ENCODE measurements around the gene SARM1.

The SARM1 gene

DNA sequence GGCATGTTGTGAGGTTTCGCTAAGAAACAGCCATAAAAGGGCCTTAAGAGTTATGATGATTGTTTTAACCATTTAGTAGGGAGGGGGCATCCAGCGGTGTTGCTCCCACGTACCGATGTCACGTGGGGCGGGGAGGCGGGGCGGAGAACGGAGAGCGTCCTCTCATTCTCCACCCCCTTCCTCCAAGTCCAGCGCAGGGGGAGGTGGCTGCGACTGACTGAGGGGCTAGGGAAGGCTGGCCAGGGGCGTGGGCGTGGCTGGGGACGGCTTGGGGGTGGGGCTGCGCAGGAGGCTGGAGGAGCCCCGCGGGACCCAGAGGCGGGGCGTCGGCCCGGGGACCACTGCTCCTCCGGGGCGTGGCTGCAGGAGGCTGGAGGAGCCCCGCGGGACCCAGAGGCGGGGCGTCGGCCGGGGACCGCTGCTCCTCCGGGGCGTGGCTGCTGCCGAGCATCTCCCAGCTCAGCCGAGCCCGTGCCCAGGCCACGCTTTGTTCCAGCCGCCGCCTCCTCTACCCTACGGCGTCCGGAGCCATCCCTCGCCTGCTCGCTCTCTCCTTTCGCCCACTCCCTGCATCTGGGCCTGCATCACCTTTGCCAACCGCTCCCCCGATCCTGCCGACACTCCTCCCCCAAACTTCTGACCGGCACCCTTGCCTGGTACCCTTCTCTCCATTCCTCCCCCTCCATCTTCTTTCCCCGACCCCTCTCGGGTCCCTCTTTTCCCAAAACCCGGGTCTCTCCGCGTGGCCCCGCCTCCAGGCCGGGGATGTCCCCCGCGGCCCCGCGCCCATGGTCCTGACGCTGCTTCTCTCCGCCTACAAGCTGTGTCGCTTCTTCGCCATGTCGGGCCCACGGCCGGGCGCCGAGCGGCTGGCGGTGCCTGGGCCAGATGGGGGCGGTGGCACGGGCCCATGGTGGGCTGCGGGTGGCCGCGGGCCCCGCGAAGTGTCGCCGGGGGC, at the start of gene SARM1:
Gene SARM1 (plus strand): TSS at position 450 of the 958 bp plus-strand sequence. CDS start 339 bp downstream, at position 789.
- peak within 1 kb of the TSS; percentile 58 to 65 for H3K9ac ChIP-seq (ENCODE audit: low read length in 2 of 2)

DNA sequence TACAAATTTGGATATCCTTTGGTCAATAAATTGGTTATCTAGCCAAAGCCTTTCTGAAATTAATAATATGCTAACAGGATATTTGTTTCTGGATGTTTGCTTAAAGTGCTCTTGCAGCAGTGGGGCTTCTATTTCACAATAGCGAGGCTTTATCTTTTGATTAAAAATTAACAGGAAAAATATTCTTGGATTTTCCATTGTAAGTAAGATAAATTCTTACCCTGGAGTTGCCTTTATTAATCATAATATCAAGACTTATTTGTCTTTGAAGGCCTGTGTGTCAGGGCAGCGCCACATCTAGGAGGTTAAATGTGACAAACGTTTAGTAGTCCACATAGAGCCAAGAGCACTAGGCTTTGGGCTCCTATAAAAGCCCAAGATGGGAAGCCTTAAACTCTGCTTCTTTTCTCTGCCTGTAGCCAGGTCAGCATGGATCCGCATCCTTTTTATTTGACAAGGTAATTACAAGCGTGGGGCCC, 47.2 kb upstream of the SARM1 start:
- Histone ChIP-seq H3K27ac (ENCODE audit: low read length) (no peak overlapping the region), H3K27me3 (ENCODE audit: control insufficient read depth in 1 of 2, insufficient read depth in 2 of 2, low read length in 2 of 2) (no peaks in the 10 kb centered on the region), H3K4me1 (ENCODE audit: control insufficient read depth, insufficient read depth, low read length) (peaks cover 9% of the 10 kb centered on the region), H3K36me3 (ENCODE audit: control insufficient read depth in 2 of 2, insufficient read depth in 2 of 2, low read length in 2 of 2) (peaks cover 12 to 17% of the 10 kb centered on the region in 2 donors), H3K9ac (ENCODE audit: low read length in 2 of 2) (no peak overlapping the region), H3K4me3 (ENCODE audit: low read length in 2 of 2) (no peak overlapping the region), H3K9me3 (ENCODE audit: control insufficient read depth in 2 of 2, low read length in 2 of 2) (no peaks in the 10 kb centered on the region)

More for the DNA sequence above, at the start of gene SARM1:
- Histone ChIP-seq H3K36me3 (ENCODE audit: control insufficient read depth in 2 of 2, insufficient read depth in 2 of 2, low read length in 2 of 2) (no peaks in the 10 kb centered on the region), H3K27ac (ENCODE audit: low read length) (peak within 1 kb of the TSS; percentile 79), H3K4me1 (ENCODE audit: control insufficient read depth, insufficient read depth, low read length) (peaks cover 25% of the 10 kb centered on the region), H3K9me3 (ENCODE audit: control insufficient read depth in 2 of 2, low read length in 2 of 2) (no peaks in the 10 kb centered on the region), H3K4me3 (ENCODE audit: low read length in 2 of 2) (peak within 1 kb of the TSS; percentile 79 to 80), H3K27me3 (ENCODE audit: control insufficient read depth in 1 of 2, insufficient read depth in 2 of 2, low read length in 2 of 2) (no peaks in the 10 kb centered on the region)

DNA sequence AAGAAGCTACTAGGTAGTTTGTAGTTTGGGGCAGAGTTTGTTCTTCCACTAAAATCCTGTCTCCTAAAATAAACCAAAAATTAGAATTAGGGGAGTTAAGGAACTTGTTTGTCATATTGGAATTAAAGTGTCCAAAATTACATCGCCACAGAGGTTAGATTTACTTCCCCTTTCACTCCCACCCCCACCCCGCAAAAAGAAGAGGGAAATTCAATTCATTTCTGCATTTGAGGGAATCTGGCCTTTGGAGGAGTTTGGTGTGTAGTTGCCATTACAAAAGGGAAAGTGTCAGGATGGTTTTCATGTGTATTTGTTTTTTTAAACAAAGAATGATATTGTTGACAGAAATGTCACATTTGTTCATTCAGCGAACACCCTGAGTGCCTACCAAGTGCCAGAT, 46.7 kb upstream of the SARM1 start:
- Histone ChIP-seq H3K9ac (ENCODE audit: low read length in 2 of 2) (no peak overlapping the region), H3K36me3 (ENCODE audit: control insufficient read depth in 2 of 2, insufficient read depth in 2 of 2, low read length in 2 of 2) (peaks cover 13 to 19% of the 10 kb centered on the region in 2 donors), H3K9me3 (ENCODE audit: control insufficient read depth in 2 of 2, low read length in 2 of 2) (no peaks in the 10 kb centered on the region), H3K4me3 (ENCODE audit: low read length in 2 of 2) (no peak overlapping the region), H3K27ac (ENCODE audit: low read length) (no peak overlapping the region), H3K27me3 (ENCODE audit: control insufficient read depth in 1 of 2, insufficient read depth in 2 of 2, low read length in 2 of 2) (no peaks in the 10 kb centered on the region), H3K4me1 (ENCODE audit: control insufficient read depth, insufficient read depth, low read length) (peaks cover 4% of the 10 kb centered on the region)

DNA sequence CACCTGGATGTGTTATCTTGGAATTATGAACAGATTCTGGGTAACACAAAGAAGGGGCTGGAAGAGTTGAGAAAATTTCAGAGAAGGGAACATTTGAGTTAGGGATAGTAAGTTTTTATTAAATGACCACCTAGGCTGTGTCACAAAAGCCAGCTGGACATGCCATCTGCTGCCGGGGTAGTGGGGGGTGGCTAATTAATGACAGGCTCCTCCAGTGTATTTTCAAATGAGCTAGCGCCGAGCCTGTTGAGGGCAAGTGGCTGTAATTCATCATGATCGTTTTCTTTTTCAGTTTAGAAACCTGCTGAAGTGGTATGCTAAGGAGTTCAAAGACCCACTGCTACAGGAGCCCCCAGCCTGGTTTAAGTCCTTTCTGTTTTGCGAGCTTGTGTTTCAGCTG, 46.3 kb upstream of the SARM1 start:
- Histone ChIP-seq H3K27me3 (ENCODE audit: control insufficient read depth in 1 of 2, insufficient read depth in 2 of 2, low read length in 2 of 2) (no peaks in the 10 kb centered on the region), H3K9me3 (ENCODE audit: control insufficient read depth in 2 of 2, low read length in 2 of 2) (no peaks in the 10 kb centered on the region), H3K36me3 (ENCODE audit: control insufficient read depth in 2 of 2, insufficient read depth in 2 of 2, low read length in 2 of 2) (peaks cover 13 to 19% of the 10 kb centered on the region in 2 donors), H3K27ac (ENCODE audit: low read length) (no peak overlapping the region), H3K4me3 (ENCODE audit: low read length in 2 of 2) (no peak overlapping the region), H3K9ac (ENCODE audit: low read length in 2 of 2) (no peak overlapping the region), H3K4me1 (ENCODE audit: control insufficient read depth, insufficient read depth, low read length) (peaks cover under 1% of the 10 kb centered on the region)

DNA sequence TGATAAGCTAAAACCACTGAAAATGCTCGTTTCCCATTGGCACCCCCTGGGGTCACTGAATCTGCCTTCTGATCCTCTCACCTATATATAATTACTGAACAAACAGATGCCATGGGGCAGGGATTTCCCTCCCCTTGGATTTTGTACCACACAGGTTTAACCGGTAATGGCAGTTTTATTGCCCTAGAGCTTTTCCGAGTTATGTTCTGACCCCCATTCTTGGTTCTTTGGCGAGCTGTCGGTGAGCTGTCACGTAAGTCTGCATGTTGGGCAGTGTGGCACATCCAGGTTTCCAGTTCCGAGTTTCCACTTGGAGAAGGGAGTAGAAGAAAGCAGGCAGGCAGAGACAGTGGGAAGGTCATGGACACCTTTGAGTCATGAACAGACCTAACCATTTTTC, 45.4 kb upstream of the SARM1 start:
- Histone ChIP-seq H3K27ac (ENCODE audit: low read length) (no peak overlapping the region), H3K36me3 (ENCODE audit: control insufficient read depth in 2 of 2, insufficient read depth in 2 of 2, low read length in 2 of 2) (peaks cover 14 to 19% of the 10 kb centered on the region in 2 donors), H3K4me1 (ENCODE audit: control insufficient read depth, insufficient read depth, low read length) (no peaks in the 10 kb centered on the region), H3K9me3 (ENCODE audit: control insufficient read depth in 2 of 2, low read length in 2 of 2) (no peaks in the 10 kb centered on the region), H3K4me3 (ENCODE audit: low read length in 2 of 2) (no peak overlapping the region), H3K9ac (ENCODE audit: low read length in 2 of 2) (no peak overlapping the region), H3K27me3 (ENCODE audit: control insufficient read depth in 1 of 2, insufficient read depth in 2 of 2, low read length in 2 of 2) (no peaks in the 10 kb centered on the region)

DNA sequence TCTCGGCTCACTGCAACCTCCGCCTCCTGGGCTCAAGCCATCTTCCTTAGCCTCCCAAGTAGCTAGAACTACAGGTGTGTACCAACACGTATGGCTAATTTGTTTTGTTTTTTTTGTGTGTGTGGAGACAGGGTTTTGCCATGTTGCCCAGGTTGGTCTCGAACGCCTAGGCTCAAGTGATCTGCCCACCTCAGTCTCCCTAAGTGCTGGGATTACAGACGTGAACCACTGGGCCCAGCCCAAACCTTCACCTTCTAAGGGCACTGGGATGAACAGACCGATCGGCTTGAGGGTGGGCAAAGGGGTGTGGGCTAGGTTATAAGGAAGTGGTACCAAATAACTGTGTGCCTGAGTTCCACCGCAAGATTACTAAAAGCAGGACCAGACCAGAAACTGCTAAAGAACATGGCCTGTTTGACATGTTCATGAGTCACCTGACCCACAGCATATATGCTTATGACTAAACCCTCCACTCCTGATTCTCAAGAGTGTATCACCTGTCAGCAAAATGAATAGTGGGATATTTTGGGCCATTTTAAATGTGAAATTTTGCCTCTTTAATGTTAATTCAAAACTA, 44.4 kb upstream of the SARM1 start:
- no peak overlapping the region for H3K9ac ChIP-seq (ENCODE audit: low read length in 2 of 2)
- peaks cover 24 to 29% of the 10 kb centered on the region in 2 donors for H3K36me3 ChIP-seq (ENCODE audit: control insufficient read depth in 2 of 2, insufficient read depth in 2 of 2, low read length in 2 of 2)
- no peaks in the 10 kb centered on the region for H3K9me3 ChIP-seq (ENCODE audit: control insufficient read depth in 2 of 2, low read length in 2 of 2)
- no peak overlapping the region for H3K27ac ChIP-seq (ENCODE audit: low read length)
- no peaks in the 10 kb centered on the region for H3K27me3 ChIP-seq (ENCODE audit: control insufficient read depth in 1 of 2, insufficient read depth in 2 of 2, low read length in 2 of 2)
- H3K4me1 ChIP-seq (ENCODE audit: control insufficient read depth, insufficient read depth, low read length) = no peaks in the 10 kb centered on the region
- no peak overlapping the region for H3K4me3 ChIP-seq (ENCODE audit: low read length in 2 of 2)

DNA sequence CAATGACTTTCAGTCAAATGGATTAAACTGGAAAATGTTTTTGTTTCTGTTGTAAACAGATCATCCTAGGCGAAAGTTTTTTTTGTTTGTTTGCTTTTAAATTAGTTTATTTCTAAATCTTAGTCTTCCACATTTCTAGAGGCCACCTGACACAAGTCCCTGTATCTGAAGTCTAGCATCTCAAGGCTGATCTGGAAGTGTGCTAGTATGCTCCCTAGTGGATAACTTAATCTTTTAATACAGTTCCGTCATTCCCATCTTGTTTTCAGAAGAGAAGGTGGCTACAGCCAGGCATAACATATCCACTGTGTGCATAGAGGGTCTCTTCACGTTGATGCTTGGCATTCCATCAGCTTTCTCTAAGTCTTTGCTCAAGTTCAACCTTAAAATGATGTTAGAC, 43.8 kb upstream of the SARM1 start:
- Histone ChIP-seq H3K4me1 (ENCODE audit: control insufficient read depth, insufficient read depth, low read length) (no peaks in the 10 kb centered on the region), H3K9me3 (ENCODE audit: control insufficient read depth in 2 of 2, low read length in 2 of 2) (no peaks in the 10 kb centered on the region), H3K36me3 (ENCODE audit: control insufficient read depth in 2 of 2, insufficient read depth in 2 of 2, low read length in 2 of 2) (peaks cover 24 to 30% of the 10 kb centered on the region in 2 donors), H3K4me3 (ENCODE audit: low read length in 2 of 2) (no peak overlapping the region), H3K27ac (ENCODE audit: low read length) (no peak overlapping the region), H3K27me3 (ENCODE audit: control insufficient read depth in 1 of 2, insufficient read depth in 2 of 2, low read length in 2 of 2) (no peaks in the 10 kb centered on the region), H3K9ac (ENCODE audit: low read length in 2 of 2) (no peak overlapping the region)

DNA sequence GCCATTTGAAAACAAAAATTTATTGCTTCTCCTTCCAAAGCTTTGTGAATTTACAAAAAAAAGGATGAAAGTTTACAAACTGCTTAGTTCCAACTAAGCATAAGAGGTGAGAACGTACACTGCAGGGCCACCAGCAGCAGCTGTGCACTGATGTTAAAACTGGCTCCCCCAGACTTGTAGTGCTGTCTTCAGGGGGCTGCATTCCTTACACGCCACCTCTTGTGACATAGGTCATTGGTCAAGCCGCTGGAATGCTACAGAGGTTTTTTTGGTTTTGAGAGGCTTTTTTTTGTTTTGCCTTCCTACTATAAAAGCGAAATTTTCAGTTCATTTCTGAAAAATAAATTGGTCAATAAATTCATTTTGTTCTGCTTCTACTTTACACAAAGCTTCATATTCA, 43.2 kb upstream of the SARM1 start:
- Histone ChIP-seq H3K36me3 (ENCODE audit: control insufficient read depth in 2 of 2, insufficient read depth in 2 of 2, low read length in 2 of 2) (peaks cover 24 to 30% of the 10 kb centered on the region in 2 donors), H3K4me1 (ENCODE audit: control insufficient read depth, insufficient read depth, low read length) (peaks cover 3% of the 10 kb centered on the region), H3K27me3 (ENCODE audit: control insufficient read depth in 1 of 2, insufficient read depth in 2 of 2, low read length in 2 of 2) (no peaks in the 10 kb centered on the region), H3K9ac (ENCODE audit: low read length in 2 of 2) (no peak overlapping the region), H3K4me3 (ENCODE audit: low read length in 2 of 2) (no peak overlapping the region), H3K9me3 (ENCODE audit: control insufficient read depth in 2 of 2, low read length in 2 of 2) (no peaks in the 10 kb centered on the region), H3K27ac (ENCODE audit: low read length) (no peak overlapping the region)

DNA sequence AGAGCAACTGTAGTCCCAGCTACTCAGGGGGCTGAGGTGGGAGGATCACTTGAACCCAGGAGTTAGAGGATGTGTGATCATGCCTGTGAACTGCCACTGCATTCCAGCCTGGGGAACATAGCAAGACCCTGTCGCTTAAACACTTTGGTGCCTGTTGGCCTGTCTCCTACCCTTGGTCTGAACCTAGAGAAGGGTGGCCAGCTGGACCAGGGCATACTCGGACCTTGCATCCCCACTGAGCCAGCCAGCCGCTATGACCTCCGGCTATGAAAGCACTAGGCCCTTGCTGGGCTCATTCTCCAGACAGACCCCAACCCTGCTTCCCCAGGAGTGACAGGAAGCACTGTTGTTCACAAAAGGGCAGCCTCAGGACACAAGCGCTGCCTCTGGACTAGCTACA, 40.8 kb upstream of the SARM1 start:
- Histone ChIP-seq H3K36me3 (ENCODE audit: control insufficient read depth in 2 of 2, insufficient read depth in 2 of 2, low read length in 2 of 2) (peaks cover 24 to 30% of the 10 kb centered on the region in 2 donors), H3K4me3 (ENCODE audit: low read length in 2 of 2) (no peak overlapping the region), H3K27ac (ENCODE audit: low read length) (no peak overlapping the region), H3K9me3 (ENCODE audit: control insufficient read depth in 2 of 2, low read length in 2 of 2) (no peaks in the 10 kb centered on the region), H3K4me1 (ENCODE audit: control insufficient read depth, insufficient read depth, low read length) (peaks cover 19% of the 10 kb centered on the region), H3K27me3 (ENCODE audit: control insufficient read depth in 1 of 2, insufficient read depth in 2 of 2, low read length in 2 of 2) (no peaks in the 10 kb centered on the region), H3K9ac (ENCODE audit: low read length in 2 of 2) (no peak overlapping the region)

DNA sequence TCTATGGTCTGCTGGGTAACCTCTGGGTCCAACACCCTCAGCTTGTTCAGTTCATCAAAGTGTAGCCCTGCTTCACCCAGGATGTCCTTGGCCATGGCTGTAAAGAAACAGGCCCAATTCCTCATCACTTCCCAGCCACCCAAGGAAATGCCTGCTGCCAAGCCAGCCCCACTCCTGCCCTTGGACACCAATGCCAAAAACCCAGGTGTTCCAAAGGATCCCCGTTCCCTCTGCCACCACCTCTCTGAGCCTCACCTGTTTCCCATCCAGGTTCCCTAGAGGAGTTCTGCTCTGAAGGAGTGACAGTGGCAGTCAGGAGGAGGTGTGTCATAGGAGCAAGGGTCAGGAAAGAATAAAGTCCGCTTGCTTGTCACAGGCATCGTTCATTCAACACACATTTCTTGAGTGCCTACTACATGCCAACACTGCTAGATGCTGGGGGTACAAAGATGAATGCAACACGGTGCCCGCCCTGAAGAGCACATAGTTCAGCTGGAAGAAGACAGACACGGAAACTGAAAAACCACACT, 39.5 kb upstream of the SARM1 start:
- no peaks in the 10 kb centered on the region for H3K27me3 ChIP-seq (ENCODE audit: control insufficient read depth in 1 of 2, insufficient read depth in 2 of 2, low read length in 2 of 2)
- H3K4me3 ChIP-seq (ENCODE audit: low read length in 2 of 2) = no peak overlapping the region
- no peak overlapping the region for H3K9ac ChIP-seq (ENCODE audit: low read length in 2 of 2)
- no peaks in the 10 kb centered on the region for H3K9me3 ChIP-seq (ENCODE audit: control insufficient read depth in 2 of 2, low read length in 2 of 2)
- H3K27ac ChIP-seq (ENCODE audit: low read length) = no peak overlapping the region
- peaks cover 31% of the 10 kb centered on the region for H3K4me1 ChIP-seq (ENCODE audit: control insufficient read depth, insufficient read depth, low read length)
- H3K36me3 ChIP-seq (ENCODE audit: control insufficient read depth in 2 of 2, insufficient read depth in 2 of 2, low read length in 2 of 2) = peaks cover 20 to 30% of the 10 kb centered on the region in 2 donors
